ENCODE data around the gene ASTN2.

The ASTN2 gene

DNA sequence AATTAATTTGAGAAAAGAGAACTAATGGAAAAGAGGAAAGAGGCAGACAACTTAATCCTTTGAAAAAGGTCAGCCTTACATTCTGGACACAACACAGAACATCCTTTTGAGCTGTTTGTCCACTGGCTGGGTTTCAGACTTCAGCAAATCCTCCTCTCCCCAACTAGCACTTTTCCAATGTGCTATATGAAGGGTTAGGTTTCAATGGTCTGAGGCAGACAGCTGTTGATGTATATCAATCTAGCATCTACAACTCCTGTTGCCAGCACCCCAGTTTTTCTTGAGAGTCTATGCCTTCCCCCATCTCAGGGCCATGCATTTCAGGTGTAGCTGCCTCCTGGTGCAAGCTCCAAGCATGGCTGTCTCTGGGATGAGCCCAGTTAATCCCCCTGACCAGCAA, 553.5 kb downstream of the ASTN2 start:
- Histone ChIP-seq H3K4me3 (ENCODE audit: low read length) (no peak overlapping the region), H3F3A (ENCODE audit: control insufficient read depth, insufficient read depth) (no peaks in the 10 kb centered on the region), H3K36me3 (ENCODE audit: control insufficient read depth, low read length) (peaks cover 10% of the 10 kb centered on the region; the same call in 1 of the 2 replicates), H3K27ac (ENCODE audit: low read depth, low read length) (no peak overlapping the region), H3K27me3 (ENCODE audit: control insufficient read depth, low read length) (no peaks in the 10 kb centered on the region), H4K20me1 (ENCODE audit: control insufficient read depth, insufficient read depth, low read depth, low read length) (no peaks in the 10 kb centered on the region), H3K4me2 (ENCODE audit: low read length) (no peak overlapping the region), H3K9me2 (replicated peaks; ENCODE audit: control insufficient read depth, low read length) (no peaks in the 10 kb centered on the region), H3K79me2 (ENCODE audit: control insufficient read depth, low read length) (no peaks in the 10 kb centered on the region), H3K9me3 (ENCODE audit: control insufficient read depth, insufficient read depth, low read length) (no peaks in the 10 kb centered on the region), H3K4me1 (ENCODE audit: control insufficient read depth, low read length) (peaks cover 11% of the 10 kb centered on the region)
- TF ChIP-seq CTCF (IDR thresholded peaks at IDR 0.05; ENCODE audit: low read depth, low read length, poor library complexity, severe bottlenecking) = no peak
- TF ChIP-seq EZH2phosphoT487 (IDR thresholded peaks at IDR 0.05; ENCODE audit: borderline replicate concordance, low read length) = no peak

- no peaks in the 10 kb centered on the region for H4K20me1 ChIP-seq (ENCODE audit: control insufficient read depth, insufficient read depth, low read depth, low read length)
- no peak overlapping the region for H3K4me3 ChIP-seq (ENCODE audit: low read length)
- no peaks in the 10 kb centered on the region for H3K9me2 ChIP-seq (replicated peaks; ENCODE audit: control insufficient read depth, low read length)
- H3K4me2 ChIP-seq (ENCODE audit: low read length) = no peak overlapping the region
- H3K9me3 ChIP-seq (ENCODE audit: control insufficient read depth, insufficient read depth, low read length) = no peaks in the 10 kb centered on the region
- TF ChIP-seq EZH2phosphoT487 (IDR thresholded peaks at IDR 0.05; ENCODE audit: borderline replicate concordance, low read length) (no peak), CTCF (IDR thresholded peaks at IDR 0.05; ENCODE audit: low read depth, low read length, poor library complexity, severe bottlenecking) (peak; percentile 82)
- no peaks in the 10 kb centered on the region for H3K79me2 ChIP-seq (ENCODE audit: control insufficient read depth, low read length)
- H3K27me3 ChIP-seq (ENCODE audit: control insufficient read depth, low read length) = no peaks in the 10 kb centered on the region
- H3F3A ChIP-seq (ENCODE audit: control insufficient read depth, insufficient read depth) = no peaks in the 10 kb centered on the region
- peaks cover 11% of the 10 kb centered on the region for H3K4me1 ChIP-seq (ENCODE audit: control insufficient read depth, low read length)
- peaks cover 10% of the 10 kb centered on the region; the same call in 1 of the 2 replicates for H3K36me3 ChIP-seq (ENCODE audit: control insufficient read depth, low read length)
- no peak overlapping the region for H3K27ac ChIP-seq (ENCODE audit: low read depth, low read length)
Observed at GRCh38 chr9:116860509-116861120, 554.2 kb downstream of the ASTN2 start.

- Histone ChIP-seq H3K27ac (ENCODE audit: low read depth, low read length) (no peak overlapping the region), H3K36me3 (ENCODE audit: control insufficient read depth, low read length) (peaks cover 10% of the 10 kb centered on the region; the same call in 1 of the 2 replicates), H4K20me1 (ENCODE audit: control insufficient read depth, insufficient read depth, low read depth, low read length) (no peaks in the 10 kb centered on the region), H3K9me3 (ENCODE audit: control insufficient read depth, insufficient read depth, low read length) (no peaks in the 10 kb centered on the region), H3K27me3 (ENCODE audit: control insufficient read depth, low read length) (no peaks in the 10 kb centered on the region), H3K4me1 (ENCODE audit: control insufficient read depth, low read length) (peaks cover 11% of the 10 kb centered on the region), H3K4me2 (ENCODE audit: low read length) (no peak overlapping the region), H3K79me2 (ENCODE audit: control insufficient read depth, low read length) (no peaks in the 10 kb centered on the region), H3K4me3 (ENCODE audit: low read length) (no peak overlapping the region), H3K9me2 (replicated peaks; ENCODE audit: control insufficient read depth, low read length) (no peaks in the 10 kb centered on the region), H3F3A (ENCODE audit: control insufficient read depth, insufficient read depth) (no peaks in the 10 kb centered on the region)
- no peak for TF ChIP-seq EZH2phosphoT487 (IDR thresholded peaks at IDR 0.05; ENCODE audit: borderline replicate concordance, low read length)
- no peak for TF ChIP-seq CTCF (IDR thresholded peaks at IDR 0.05; ENCODE audit: low read depth, low read length, poor library complexity, severe bottlenecking)
Observed at GRCh38 chr9:116859763-116860162, 555.1 kb downstream of the ASTN2 start.

Measured in DOHH2 (cell line).